ENCODE results near the gene CAMSAP1. TPM values are rescaled to one million over a fixed set of nuclear protein-coding genes. Genes with fewer than 3 reads are reported as not detected.

Gene CAMSAP1
- total and polyA plus RNA-seq, 2 of the 4 experiments (the other 2 are of a cell fraction), result 8.2 to 19.5 TPM

DNA sequence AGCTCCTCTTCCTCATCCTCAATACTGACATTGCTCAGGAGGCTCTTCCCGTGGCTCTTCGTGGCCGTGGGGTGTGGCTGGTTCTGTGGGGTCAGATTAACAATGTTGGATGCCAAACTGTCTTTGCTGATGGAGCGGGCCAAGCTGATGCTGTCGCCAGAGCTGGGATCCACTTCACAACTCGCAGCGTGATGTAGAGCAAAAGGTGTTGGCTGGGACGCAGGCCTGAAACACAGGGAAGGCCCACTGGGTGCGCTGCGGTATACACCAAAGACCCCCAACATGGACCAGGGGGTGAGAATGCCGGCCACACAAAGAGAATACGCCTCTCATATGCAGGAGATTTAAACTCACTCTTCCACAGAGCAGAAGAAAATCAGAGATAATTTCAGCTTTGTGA lies 84.3 kb downstream of the CAMSAP1 start:
- Histone ChIP-seq H2BK120ac (ENCODE audit: low read depth, low read length) (no peak overlapping the region), H3K4me3 (ENCODE audit: insufficient read depth, low read depth, low read length) (no peak overlapping the region), H2AK5ac (ENCODE audit: low read depth, low read length) (no peak overlapping the region), H4K91ac (ENCODE audit: insufficient read depth, low read depth, low read length) (no peak overlapping the region), H3K18ac (ENCODE audit: low read depth, low read length) (no peak overlapping the region), H3K4ac (ENCODE audit: low read depth, low read length) (no peak overlapping the region), H3K79me1 (ENCODE audit: low read depth in 1 of 2, low read length in 2 of 2) (peaks cover 14 to 30% of the 10 kb centered on the region in 2 experiments), H3K27ac (ENCODE audit: insufficient read depth, low read length) (no peak overlapping the region), H3K4me1 (ENCODE audit: control insufficient read depth, insufficient read depth, low read length) (no peaks in the 10 kb centered on the region), H2AFZ (replicated peaks; ENCODE audit: low read length, poor library complexity) (no peak overlapping the region), H3K14ac (replicated peaks; ENCODE audit: low read depth, low read length) (no peak overlapping the region), H3K9me3 (ENCODE audit: control insufficient read depth, insufficient read depth, low read length) (no peaks in the 10 kb centered on the region), H4K20me1 (ENCODE audit: insufficient read depth, low read length) (peaks cover 9% of the 10 kb centered on the region), H3K9me1 (ENCODE audit: insufficient read depth, low read length) (no peaks in the 10 kb centered on the region), H4K5ac (ENCODE audit: low read depth, low read length) (no peak overlapping the region), H2AK9ac (replicated peaks; ENCODE audit: low read depth, low read length, poor library complexity) (no peak overlapping the region), H3K56ac (ENCODE audit: extremely low read depth, insufficient read depth, low read length) (no peak overlapping the region), H3K23ac (ENCODE audit: low read depth, low read length) (no peak overlapping the region), H3K9ac (ENCODE audit: low read depth, low read length) (no peak overlapping the region), H3K27me3 (ENCODE audit: control insufficient read depth, insufficient read depth, low read length) (no peaks in the 10 kb centered on the region), H2BK20ac (ENCODE audit: low read depth, low read length) (no peak overlapping the region), H2BK5ac (ENCODE audit: low read depth, low read length, poor library complexity, severe bottlenecking) (no peak overlapping the region), H3K36me3 (ENCODE audit: control insufficient read depth, insufficient read depth, low read length) (peaks cover 51% of the 10 kb centered on the region), H2BK15ac (ENCODE audit: low read depth, low read length) (no peak overlapping the region), H4K8ac (ENCODE audit: low read depth in 2 of 2, low read length in 2 of 2) (no peak overlapping the region), H3K4me2 (ENCODE audit: low read depth, low read length) (no peak overlapping the region)
- DNase-seq (no peak), ATAC-seq (ENCODE audit: low read depth) (no peak)
- no TSS peak for BruUV-seq (replicated peaks)
- ChIA-PET CTCF (no interaction called here), POLR2A (ENCODE audit: unreplicated experiment) (no interaction called here)
- no peak for TF ChIP-seq RFX5 (IDR thresholded peaks at IDR 0.05; ENCODE audit: low read depth, low read length)
- intact Hi-C loops (cut with micrococcal nuclease) (no loop called here), in situ Hi-C loops (cut with MboI; ENCODE audit: low sequenced_read_pairs) (no loop called here), dilution Hi-C loops (cut with HindIII; ENCODE audit: low sequenced_read_pairs, unreplicated experiment) (no loop called here)
- 95% methylated on average over 4 of the region's 12 CpGs; no CpG with 5 or more reads in 1 of the 2 experiments for WGBS, 2 experiments (ENCODE audit: extremely low coverage in 2 of 2, insufficient read length in 1 of 2)

Measured in IMR-90 (cell line).